LNCaP clone FGC (cell line): ENCODE results near the gene CDK6.

Source experiments
- DNase-seq: peaks from one replicate; pipeline ENCODE4 v3.0.0-alpha.2; 2011; ENCODE audit warnings: low read depth
- H3K4me3 ChIP-seq: 2 replicates; pipeline ENCODE4 v1.5.1; 2011; ENCODE audit warnings: mild to moderate bottlenecking, low read depth, low read length, control low read depth
- TF ChIP-seq, protein P1 (sequence below): IDR thresholded peaks from 2 replicates; pipeline ENCODE4 v1.5.1; 2012; ENCODE audit warnings: mild to moderate bottlenecking; ENCODE audit not compliant: control insufficient read depth, insufficient read depth; ENCODE audit errors: extremely low read depth

CDK6 gene

GRCh38 chr7:92667816-92668535, 168.4 kb downstream of the CDK6 start:
- no peak overlapping the region for H3K4me3 ChIP-seq
- TF ChIP-seq, protein P1, sequence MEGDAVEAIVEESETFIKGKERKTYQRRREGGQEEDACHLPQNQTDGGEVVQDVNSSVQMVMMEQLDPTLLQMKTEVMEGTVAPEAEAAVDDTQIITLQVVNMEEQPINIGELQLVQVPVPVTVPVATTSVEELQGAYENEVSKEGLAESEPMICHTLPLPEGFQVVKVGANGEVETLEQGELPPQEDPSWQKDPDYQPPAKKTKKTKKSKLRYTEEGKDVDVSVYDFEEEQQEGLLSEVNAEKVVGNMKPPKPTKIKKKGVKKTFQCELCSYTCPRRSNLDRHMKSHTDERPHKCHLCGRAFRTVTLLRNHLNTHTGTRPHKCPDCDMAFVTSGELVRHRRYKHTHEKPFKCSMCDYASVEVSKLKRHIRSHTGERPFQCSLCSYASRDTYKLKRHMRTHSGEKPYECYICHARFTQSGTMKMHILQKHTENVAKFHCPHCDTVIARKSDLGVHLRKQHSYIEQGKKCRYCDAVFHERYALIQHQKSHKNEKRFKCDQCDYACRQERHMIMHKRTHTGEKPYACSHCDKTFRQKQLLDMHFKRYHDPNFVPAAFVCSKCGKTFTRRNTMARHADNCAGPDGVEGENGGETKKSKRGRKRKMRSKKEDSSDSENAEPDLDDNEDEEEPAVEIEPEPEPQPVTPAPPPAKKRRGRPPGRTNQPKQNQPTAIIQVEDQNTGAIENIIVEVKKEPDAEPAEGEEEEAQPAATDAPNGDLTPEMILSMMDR, result no peak
- DNase-seq, result no peak

DNA sequence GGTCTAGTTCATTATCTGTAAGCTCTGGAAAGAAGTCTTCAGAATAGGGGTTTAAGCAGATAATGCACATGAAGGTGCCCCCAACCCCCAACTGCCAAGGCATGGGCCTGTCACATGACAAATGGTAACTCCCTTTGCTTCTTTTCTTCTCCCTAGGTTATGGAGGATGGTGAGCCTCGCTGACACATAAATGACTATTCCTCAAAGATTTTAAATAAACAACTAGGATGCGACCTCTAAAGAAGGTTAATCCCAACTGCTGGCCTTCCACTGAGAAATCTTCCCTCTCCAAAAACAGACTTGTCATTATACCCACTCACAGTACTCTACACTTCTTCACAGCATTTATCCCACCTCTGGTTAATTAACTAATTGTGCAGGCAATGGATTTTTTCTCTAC, 170.4 kb downstream of the CDK6 start:
- no peak for DNase-seq
- no peak overlapping the region for H3K4me3 ChIP-seq
- TF ChIP-seq, protein P1, result no peak

DNA sequence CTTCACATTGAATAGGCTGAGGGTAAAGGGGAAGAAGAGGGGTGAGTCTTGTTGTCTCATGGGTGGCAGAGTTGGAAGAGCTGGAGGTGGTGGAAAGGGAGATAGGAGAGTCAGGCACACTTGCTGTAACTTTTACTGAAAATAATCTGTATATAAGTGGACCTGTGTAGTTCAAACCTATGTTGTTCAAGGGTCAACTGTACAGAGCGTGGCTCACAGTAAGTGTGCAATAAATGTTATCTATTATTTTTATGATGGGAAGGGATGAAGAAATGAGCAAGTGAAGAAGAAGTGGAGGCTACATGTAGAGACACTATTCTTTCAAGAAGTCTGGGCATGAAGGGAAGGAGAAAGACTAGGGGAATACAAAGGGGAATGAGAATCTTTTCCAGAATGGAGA, 174.7 kb downstream of the CDK6 start:
- no peak overlapping the region for H3K4me3 ChIP-seq
- DNase-seq, result no peak
- TF ChIP-seq, protein P1, result no peak

DNA sequence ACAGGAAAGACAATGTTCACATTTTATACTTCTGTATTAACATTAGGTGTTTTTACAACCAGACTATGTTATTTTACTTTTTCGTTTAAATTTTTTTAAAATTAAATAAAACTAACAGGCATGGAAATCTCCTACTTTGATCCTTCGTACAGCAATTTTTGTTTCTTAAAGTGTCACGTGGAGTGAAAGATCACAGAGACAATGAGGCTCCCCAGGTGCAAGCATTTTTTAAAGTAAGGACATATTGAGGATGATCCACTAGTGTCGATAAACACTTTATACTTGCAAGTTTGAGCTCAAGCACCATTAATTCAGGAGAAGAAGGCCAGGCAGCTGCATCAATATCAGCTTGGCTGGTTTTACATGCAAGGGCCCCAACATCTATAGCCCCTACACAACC, 177.7 kb downstream of the CDK6 start:
- TF ChIP-seq, protein P1, result no peak
- no peak overlapping the region for H3K4me3 ChIP-seq
- no peak for DNase-seq

- no peak for DNase-seq
Measured at GRCh38 chr7:92657391-92657790, 179.0 kb downstream of the CDK6 start.

DNA sequence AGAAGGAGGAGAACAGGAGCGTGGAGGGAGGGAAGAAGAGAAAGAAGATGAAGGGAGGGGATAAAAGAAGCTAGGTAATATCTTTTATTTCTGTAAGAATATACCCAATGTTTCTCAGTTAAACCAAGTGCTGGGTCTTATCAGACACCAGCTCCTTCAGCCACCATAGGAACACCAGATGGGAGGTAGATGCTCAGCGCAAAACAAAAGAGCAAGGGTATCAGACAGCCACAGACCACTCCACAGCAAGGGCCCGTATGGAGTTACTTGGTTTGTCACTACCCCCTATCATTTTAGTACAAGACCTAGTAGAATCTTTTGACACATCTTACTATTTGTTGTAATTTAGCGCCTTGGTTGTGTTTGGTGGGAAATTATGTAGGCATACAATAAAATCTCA, 180.3 kb downstream of the CDK6 start:
- TF ChIP-seq, protein P1, result no peak

More at GRCh38 chr7:92657391-92657790, 179.0 kb downstream of the CDK6 start:
- H3K4me3 ChIP-seq, result no peak overlapping the region
- TF ChIP-seq, protein P1, result no peak

GRCh38 chr7:92655346-92655884, 181.0 kb downstream of the CDK6 start:
- no peak overlapping the region for H3K4me3 ChIP-seq
- TF ChIP-seq, protein P1, result no peak
- DNase-seq, result no peak

More for the DNA sequence above, 180.3 kb downstream of the CDK6 start:
- no peak for DNase-seq
- no peak overlapping the region for H3K4me3 ChIP-seq
